GM23248 (cell line): ENCODE results near the gene COL19A1. TPM values are rescaled to one million over a fixed set of nuclear protein-coding genes. Genes with fewer than 3 reads are reported as not detected.

Source experiments
- DNase-seq: peaks from one replicate; pipeline ENCODE4 v3.0.0-alpha.2; 2015
- H2AFZ ChIP-seq: fragments of 200-600 bp; sonication (generic); 2 replicates; pipeline ENCODE4 v1.6.1; 2016; ENCODE audit warnings: antibody characterized with exemption
- H3F3A ChIP-seq: fragments of 200-600 bp; sonication (generic); 2 replicates; pipeline ENCODE4 v1.6.1; 2016; ENCODE audit warnings: mild to moderate bottlenecking, antibody characterized with exemption, mixed run types; ENCODE audit not compliant: insufficient read depth
- H3K27ac ChIP-seq: fragments of 200-600 bp; sonication (generic); 2 replicates; pipeline ENCODE4 v1.5.1; 2016; ENCODE audit warnings: mild to moderate bottlenecking
- H3K27me3 ChIP-seq: fragments of 200-600 bp; sonication (generic); replicated peaks from 2 replicates; pipeline ENCODE4 v1.6.1; 2016; ENCODE audit warnings: mild to moderate bottlenecking; ENCODE audit not compliant: insufficient read depth
- H3K36me3 ChIP-seq: fragments of 200-600 bp; sonication (generic); 2 replicates; pipeline ENCODE4 v1.6.1; 2016; ENCODE audit warnings: low read depth, mild to moderate bottlenecking
- H3K4me1 ChIP-seq: fragments of 200-600 bp; sonication (generic); 2 replicates; pipeline ENCODE4 v1.6.1; 2016; ENCODE audit warnings: mild to moderate bottlenecking; ENCODE audit not compliant: insufficient read depth
- H3K4me2 ChIP-seq: fragments of 200-600 bp; sonication (generic); one replicate; pipeline ENCODE4 v1.6.1; 2016; ENCODE audit warnings: mild to moderate bottlenecking; ENCODE audit not compliant: unreplicated experiment
- H3K4me3 ChIP-seq: fragments of 200-600 bp; sonication (generic); 2 replicates; pipeline ENCODE4 v1.5.1; 2016; ENCODE audit warnings: mild to moderate bottlenecking
- H3K79me2 ChIP-seq: fragments of 200-600 bp; sonication (generic); 2 replicates; pipeline ENCODE4 v1.6.1; 2016; ENCODE audit warnings: mild to moderate bottlenecking; ENCODE audit not compliant: insufficient read depth
- H3K9ac ChIP-seq: fragments of 200-600 bp; sonication (generic); 2 replicates; pipeline ENCODE4 v1.6.1; 2016; ENCODE audit warnings: mild to moderate bottlenecking
- H3K9me2 ChIP-seq: fragments of 200-600 bp; sonication (generic); 2 replicates; pipeline ENCODE4 v1.6.1; 2016; ENCODE audit warnings: mixed run types, mild to moderate bottlenecking, moderate library complexity; ENCODE audit not compliant: insufficient read depth
- H3K9me3 ChIP-seq: fragments of 200-600 bp; sonication (generic); one replicate; pipeline ENCODE4 v1.6.1; 2017; ENCODE audit warnings: low read depth
- H4K20me1 ChIP-seq: fragments of 200-600 bp; sonication (generic); 2 replicates; pipeline ENCODE4 v1.6.0; 2016; ENCODE audit not compliant: insufficient read depth
- EZH2 ChIP-seq: fragments of 200-600 bp; sonication (generic); IDR thresholded peaks from 2 replicates; pipeline ENCODE4 v1.6.1; 2018; ENCODE audit warnings: antibody characterized with exemption, mild to moderate bottlenecking; ENCODE audit not compliant: insufficient read depth, poor library complexity, severe bottlenecking
- EZH2phosphoT487 ChIP-seq: fragments of 200-600 bp; sonication (generic); IDR thresholded peaks from 2 replicates; pipeline ENCODE4 v1.6.1; 2018; ENCODE audit warnings: antibody characterized with exemption, moderate library complexity, mild to moderate bottlenecking, low read depth; ENCODE audit not compliant: insufficient read depth
- WGBS, 2 experiments: methylation state at CpG; one replicate each; pipeline ENCODE4 v1.1.6; 2015 to 2017; ENCODE audit warnings: low lambda C conversion rate in 2 of 2, low coverage in 1 of 2; ENCODE audit errors: missing lambda C conversion rate in 2 of 2; 5-methylcytosine and 5-hydroxymethylcytosine counted together
- in situ Hi-C: fragments of 300-500 bp; cut with MboI; formaldehyde crosslinking; loops from 2 replicates; pipeline ENCODE4 v1.15.0; 2020
- polyA plus RNA-seq: library from polyadenylated mRNA; unstranded; fragments of >200 nt; fragmentation: Nextera tagmentation; extraction: Ambion mirVana; gene quantifications from 2 replicates; pipeline ENCODE4 v1.2.1, GENCODE V29; 2016
- total RNA-seq: library from RNA; depleted of rRNA; stranded (reverse); fragments of >200 nt; shearing (Covaris generic); gene quantifications from 2 replicates; pipeline ENCODE4 v1.2.3, GENCODE V29; 2014

COL19A1 gene
- total and polyA plus RNA-seq, 2 experiments from 2014 or later = not detected

DNA sequence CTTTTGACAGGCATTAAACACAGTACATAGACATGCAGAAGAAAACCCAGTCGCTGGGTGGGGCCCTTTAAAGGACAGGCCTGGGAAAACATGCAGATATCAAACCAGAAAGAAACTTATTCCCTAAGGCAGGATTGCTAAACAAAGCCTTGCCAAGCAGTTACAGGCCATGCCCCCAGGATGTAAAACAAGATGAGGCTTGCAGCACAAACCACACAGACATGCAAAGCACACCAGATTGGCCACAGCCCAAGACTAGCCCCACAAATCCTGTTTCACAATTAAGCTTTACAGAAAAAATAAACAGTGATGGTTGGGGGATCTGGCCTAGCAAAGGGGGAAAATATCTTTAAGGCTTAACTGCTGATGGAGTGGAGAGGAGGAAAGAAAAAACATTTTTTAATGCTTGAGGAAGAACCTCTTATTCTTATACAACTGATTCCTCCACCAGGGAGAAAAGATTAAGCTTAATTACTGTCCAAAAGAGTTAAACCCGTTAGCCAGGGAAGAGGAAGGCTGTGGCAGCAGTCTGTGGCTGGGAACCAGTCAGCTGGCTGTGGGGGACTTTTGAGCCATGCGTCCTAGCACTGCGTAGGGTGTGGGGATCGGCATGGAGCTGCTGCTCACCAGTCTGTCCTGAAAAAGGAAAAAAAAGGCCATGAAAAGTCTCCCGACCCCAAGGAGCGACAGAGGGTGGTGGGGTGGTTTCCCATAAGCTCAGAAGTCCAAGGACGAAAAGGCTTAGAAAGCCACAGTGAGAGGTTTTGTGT lies 28.4 kb downstream of the COL19A1 start:
- DNase-seq = peak; percentile 47
- TF ChIP-seq EZH2 (no peak), EZH2phosphoT487 (no peak)
- Histone ChIP-seq H3K9ac (no peak overlapping the region), H3F3A (no peaks in the 10 kb centered on the region), H3K9me2 (no peaks in the 10 kb centered on the region), H3K36me3 (no peaks in the 10 kb centered on the region), H2AFZ (no peak overlapping the region), H3K9me3 (no peaks in the 10 kb centered on the region), H3K4me1 (peaks cover 10% of the 10 kb centered on the region), H3K79me2 (no peaks in the 10 kb centered on the region), H4K20me1 (no peaks in the 10 kb centered on the region), H3K4me2 (no peak overlapping the region), H3K4me3 (no peak overlapping the region), H3K27me3 (no peaks in the 10 kb centered on the region), H3K27ac (no peak overlapping the region)
- WGBS, 2 experiments = 59 to 61% methylated on average over 8 of the region's 8 CpGs
- in situ Hi-C loops = no loop called here

DNA sequence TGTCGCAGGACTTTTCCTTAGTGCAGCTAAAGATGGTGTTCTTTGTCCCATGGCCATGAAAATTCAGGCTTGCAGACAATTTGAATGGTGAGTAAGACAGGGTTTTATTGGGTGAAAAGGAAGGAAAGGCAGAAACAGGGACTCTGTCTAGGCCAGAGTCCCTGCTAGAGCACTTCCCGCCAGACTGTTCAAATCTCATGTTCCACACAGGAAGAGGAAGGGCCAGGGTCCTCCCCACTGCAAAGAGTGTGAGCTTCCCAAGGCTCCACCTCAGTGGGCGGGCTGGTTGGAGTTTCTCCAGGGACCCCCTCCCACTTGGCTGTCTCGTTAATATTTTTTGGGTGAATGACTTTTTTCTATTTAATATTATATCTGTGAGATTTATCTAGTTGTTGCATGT lies 29.0 kb downstream of the COL19A1 start:
- no peaks in the 10 kb centered on the region for H4K20me1 ChIP-seq
- no peaks in the 10 kb centered on the region for H3K27me3 ChIP-seq
- no peaks in the 10 kb centered on the region for H3K9me2 ChIP-seq
- 76 to 88% methylated on average over 4 of the region's 4 CpGs for WGBS, 2 experiments
- DNase-seq = no peak
- no peaks in the 10 kb centered on the region for H3K9me3 ChIP-seq
- no peak overlapping the region for H2AFZ ChIP-seq
- no peak overlapping the region for H3K4me3 ChIP-seq
- H3K9ac ChIP-seq = no peak overlapping the region
- in situ Hi-C loops = no loop called here
- H3K4me2 ChIP-seq = no peak overlapping the region
- H3K36me3 ChIP-seq = no peaks in the 10 kb centered on the region
- H3K79me2 ChIP-seq = no peaks in the 10 kb centered on the region
- no peaks in the 10 kb centered on the region for H3F3A ChIP-seq
- TF ChIP-seq EZH2 (no peak), EZH2phosphoT487 (no peak)
- H3K4me1 ChIP-seq = peaks cover 10% of the 10 kb centered on the region
- no peak overlapping the region for H3K27ac ChIP-seq

- no peak overlapping the region for H3K27ac ChIP-seq
- WGBS, 2 experiments = 33 to 41% methylated on average over 2 of the region's 2 CpGs
- 0 out of 2 replicates have a peak, but pooled peaks cover 3% of the 10 kb centered on the region for H3K27me3 ChIP-seq
- no peaks in the 10 kb centered on the region for H3K36me3 ChIP-seq
- no peak overlapping the region for H3K4me2 ChIP-seq
- H3K9ac ChIP-seq = no peak overlapping the region
- no peaks in the 10 kb centered on the region for H3K4me1 ChIP-seq
- in situ Hi-C loops = no loop called here
- no peak overlapping the region for H3K4me3 ChIP-seq
- no peak overlapping the region for H2AFZ ChIP-seq
- H4K20me1 ChIP-seq = no peaks in the 10 kb centered on the region
- DNase-seq = no peak
- no peaks in the 10 kb centered on the region for H3K9me2 ChIP-seq
- H3K9me3 ChIP-seq = no peaks in the 10 kb centered on the region
- H3F3A ChIP-seq = no peaks in the 10 kb centered on the region
- no peaks in the 10 kb centered on the region for H3K79me2 ChIP-seq
- TF ChIP-seq EZH2phosphoT487 (no peak), EZH2 (no peak)
These were observed 34.5 kb downstream of the COL19A1 start for GRCh38 chr6:69900869-69901268.

- Histone ChIP-seq H2AFZ (no peak overlapping the region), H3F3A (no peaks in the 10 kb centered on the region), H3K27ac (no peak overlapping the region), H3K27me3 (0 out of 2 replicates have a peak, but pooled peaks cover 3% of the 10 kb centered on the region), H3K79me2 (no peaks in the 10 kb centered on the region), H3K4me3 (no peak overlapping the region), H3K9ac (no peak overlapping the region), H4K20me1 (no peaks in the 10 kb centered on the region), H3K4me1 (no peaks in the 10 kb centered on the region), H3K9me2 (no peaks in the 10 kb centered on the region), H3K4me2 (no peak overlapping the region), H3K9me3 (no peaks in the 10 kb centered on the region), H3K36me3 (no peaks in the 10 kb centered on the region)
- WGBS, 2 experiments = 70 to 80% methylated on average over 3 of the region's 3 CpGs
- in situ Hi-C loops = no loop called here
- TF ChIP-seq EZH2 = no peak
- no peak for TF ChIP-seq EZH2phosphoT487
- DNase-seq = no peak
These were observed 35.0 kb downstream of the COL19A1 start for GRCh38 chr6:69901361-69901760.
